Activated T-cell treated with anti-CD3 and anti-CD28 coated beads for 24 hours (primary cell): ENCODE measurements around the gene NEU4.

Source experiments
- DNase-seq: peaks from one replicate; pipeline ENCODE4 v3.0.0-alpha.2; 2020; ENCODE audit warnings: low read depth

NEU4 gene

DNA sequence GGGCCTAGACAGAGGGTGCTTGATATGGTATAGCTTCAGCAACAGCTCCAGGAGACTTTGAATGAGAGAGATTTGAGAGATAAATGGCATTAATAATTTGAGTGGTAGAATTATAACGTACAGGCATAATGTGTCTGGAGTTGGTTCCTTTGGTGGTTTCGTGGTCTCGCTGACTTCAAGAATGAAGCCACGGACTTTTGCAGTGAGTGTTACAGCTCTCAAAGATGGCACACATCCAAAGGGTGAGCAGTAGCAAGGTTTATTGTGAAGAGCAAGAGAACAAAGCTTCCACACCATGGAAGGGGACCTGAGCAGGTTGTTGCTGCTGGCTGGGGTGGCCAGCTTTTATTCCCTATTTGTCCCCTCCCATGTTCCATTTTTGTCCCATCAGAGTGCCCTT, 26.6 kb downstream of the NEU4 start:
- no peak for DNase-seq

DNA sequence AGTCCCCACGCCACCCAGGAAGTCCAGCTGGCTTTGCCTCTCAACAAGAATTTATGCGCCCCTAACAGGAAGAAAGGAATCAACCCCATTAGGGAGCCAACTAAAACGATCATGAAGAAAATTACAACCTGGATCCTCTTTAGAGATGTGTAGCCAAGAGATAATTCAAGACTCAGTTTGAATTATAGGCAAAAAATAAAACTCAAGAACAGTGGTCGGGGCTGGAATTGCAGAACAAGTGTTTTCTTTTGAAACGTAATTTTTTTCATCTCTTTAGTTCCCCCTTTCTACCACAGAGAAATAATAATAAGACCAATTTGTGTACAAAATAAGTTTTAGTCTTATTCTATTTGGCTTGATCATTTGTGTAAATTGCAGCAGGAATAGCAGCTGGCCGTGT, 27.3 kb downstream of the NEU4 start:
- DNase-seq: no peak

DNA sequence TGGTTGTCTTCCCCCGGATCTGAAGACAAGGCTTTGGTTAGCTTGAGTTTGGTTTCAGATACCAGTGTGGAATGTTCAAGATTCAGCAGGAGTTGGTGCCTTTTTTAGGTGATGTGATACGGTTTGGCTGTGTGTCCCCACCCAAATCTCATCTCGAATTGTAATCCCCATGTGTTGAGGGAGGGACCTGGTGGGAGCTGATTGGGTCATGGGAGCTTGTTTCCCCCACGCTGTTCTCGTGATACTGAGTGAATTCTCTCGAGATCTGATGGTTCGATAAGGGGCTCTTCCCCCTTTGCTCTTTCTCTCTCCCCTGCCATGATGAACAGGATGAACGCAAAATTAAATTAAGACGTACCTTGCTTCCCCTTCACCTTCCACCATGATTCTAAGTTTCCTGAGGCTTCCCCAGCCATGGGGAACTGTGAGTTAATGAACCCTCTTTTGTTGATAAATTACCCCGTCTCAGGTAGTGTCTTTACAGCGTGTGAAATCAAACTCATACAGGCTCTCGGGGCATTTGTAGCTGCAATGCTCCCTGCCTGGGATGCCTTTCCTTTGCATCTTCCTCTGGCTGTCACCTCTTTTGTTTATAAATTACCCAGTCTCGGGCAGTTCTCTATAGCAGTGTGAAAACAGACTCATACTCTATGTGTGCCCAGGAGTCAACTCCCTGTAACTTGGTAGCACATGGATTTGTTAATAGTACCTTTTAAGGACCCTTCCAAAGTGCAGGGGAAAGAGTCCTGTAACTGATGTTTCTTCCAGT, 28.4 kb downstream of the NEU4 start:
- no peak for DNase-seq

DNA sequence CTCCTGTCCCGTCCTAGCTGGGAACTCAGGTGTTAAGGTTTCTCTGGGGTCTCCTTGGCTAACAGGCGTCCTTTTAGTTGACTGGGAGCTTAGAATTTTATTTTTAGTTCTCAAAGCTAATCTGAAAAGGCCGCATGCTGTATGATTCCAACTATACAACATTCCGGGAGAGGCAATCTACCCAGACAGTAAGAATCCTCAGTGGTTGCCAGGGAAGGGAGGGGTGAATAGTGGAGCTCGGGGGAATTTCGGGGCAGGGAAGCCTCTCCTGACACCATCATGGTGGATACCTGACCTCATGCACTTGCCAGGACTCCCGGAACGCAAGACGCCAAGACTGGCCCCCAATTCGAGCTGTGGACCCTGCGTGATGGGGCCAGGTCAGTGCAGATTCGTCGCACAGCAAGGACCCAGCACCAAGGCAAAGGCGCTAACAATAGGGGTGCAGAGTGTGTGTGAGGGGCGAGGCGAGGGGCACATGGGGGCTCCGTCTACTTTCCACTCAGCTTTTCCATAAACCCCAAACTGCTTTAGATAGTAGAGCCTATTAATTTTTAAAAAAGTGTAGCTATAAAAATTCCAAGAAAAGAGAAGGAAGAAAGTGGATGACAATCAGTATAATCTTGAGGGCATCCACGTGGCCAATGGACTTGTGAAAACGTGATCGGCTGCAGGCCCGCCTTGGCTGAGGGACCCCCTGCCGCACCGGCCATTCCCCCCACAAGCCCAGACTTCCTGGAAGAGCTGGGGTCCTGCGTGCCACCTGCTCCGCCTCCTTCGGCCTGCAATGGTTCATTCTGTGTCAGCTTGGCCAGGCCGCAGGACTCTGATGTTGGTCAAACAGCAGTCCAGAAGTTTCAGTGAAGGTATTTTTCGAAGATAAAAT, 32.4 kb downstream of the NEU4 start:
- no peak for DNase-seq

DNA sequence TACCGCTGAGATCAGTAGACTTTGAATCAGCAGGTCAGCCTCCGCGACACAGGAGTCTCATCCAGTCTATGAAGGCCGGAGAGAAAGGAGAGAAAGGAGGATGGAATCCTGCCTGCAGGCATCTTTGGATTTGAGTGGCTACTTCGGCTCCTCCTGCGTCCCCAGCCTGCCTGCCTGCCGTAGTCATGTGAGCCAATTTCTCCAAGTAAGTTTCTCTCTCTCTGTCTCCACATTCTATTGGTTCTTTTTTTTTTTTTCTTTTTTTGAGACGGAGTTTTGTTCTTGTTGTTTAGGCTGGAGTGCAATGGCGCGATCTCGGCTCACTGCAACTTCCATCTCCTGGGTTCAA, 33.0 kb downstream of the NEU4 start:
- DNase-seq: no peak

DNA sequence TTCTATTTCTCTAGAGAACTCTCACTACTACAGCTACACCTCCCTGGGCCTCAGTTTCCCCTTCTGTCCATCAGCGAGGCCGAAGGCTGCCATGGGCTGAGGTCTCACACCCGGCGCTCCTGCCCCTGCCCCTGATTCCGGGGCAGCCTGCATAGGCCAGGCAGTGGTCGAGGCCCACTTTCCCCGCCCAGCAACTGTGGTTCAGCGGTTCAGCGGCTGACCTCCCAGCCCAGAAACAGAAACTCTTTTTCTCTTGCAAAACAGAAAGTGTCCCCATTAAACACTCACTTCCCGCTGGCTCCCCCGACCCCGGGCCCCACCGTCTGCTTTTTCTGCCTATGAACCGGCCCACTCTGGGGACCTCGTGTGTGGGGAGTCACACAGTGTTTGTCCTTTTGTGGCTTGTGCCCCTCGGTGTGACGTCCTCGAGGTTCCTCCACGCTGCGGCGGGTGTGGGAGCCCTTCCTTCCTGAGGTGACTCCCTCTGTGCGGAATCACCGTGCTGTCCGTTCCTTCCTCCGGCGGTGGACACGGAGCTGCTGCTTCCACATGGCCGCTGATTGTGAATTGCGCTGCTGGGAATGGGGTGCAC, 33.7 kb downstream of the NEU4 start:
- peak; percentile 29 for DNase-seq

DNA sequence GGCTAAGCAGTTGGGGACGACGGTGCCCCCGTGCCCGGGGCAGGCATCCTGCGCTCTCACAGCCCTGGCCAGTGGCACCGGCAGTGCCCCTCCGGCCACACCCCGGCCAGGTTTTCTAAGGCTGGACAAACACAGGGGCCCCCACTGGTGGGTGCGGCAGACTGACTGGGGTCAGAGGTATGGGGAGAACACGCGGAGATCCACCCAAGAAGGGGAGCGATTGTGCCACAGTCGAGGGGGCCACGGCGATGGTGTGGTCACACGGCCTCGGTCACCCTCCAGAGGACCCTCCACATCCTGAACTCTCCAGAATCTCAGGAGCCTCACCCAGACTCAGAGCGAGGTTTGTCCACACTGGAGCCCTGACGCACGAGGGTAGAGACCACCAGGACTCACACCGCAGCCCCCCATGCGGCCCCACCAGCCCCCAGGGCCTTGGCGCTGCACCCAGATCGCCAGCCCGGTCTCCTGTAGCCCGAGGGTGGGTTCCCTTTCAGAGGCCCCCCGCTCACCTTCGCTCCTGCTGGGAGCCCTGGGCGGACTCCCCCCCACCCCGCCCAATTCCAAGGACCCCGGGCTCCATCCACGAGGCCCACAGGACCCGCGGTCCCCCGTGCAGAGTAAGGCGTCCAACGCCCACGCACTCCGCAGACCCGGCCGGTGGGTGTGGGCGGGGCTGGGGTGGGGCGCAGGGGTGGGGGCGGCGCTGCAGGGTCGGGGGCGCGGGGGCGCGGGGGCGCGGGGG, 34.5 kb downstream of the NEU4 start:
- DNase-seq: no peak

DNA sequence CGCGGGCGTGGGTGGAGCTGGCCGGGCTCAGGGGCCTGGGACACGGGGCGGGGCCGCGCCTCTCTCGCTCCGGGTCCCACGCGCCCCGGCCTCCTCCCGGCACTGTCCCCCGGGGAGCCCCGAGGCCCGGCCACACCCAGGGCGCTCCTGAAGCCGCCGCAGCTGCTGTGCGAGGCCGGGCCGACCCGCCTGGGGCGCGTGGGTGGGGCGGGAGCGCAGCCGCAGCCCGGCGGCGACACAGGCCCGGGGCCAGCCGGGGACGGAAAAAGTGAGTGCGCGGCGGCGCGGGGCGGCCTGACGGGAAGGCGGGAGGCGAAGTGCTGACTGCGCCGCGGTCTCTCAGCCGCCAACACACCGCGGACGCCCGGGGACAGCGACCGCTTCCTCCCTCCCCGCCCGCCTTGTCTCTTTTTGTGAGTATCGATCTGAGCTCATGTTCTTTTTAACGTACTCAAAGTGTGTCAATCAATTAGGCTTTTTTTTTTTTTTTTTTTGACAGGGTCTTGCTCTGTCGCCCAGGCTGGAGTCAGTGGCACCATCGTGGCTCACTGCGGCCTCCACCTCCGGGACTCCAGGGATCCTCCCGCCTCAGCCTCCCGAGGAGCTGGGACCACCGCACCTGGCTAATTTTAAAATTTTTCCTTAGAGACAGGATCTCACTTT, 35.2 kb downstream of the NEU4 start:
- DNase-seq: peak; percentile 75

DNA sequence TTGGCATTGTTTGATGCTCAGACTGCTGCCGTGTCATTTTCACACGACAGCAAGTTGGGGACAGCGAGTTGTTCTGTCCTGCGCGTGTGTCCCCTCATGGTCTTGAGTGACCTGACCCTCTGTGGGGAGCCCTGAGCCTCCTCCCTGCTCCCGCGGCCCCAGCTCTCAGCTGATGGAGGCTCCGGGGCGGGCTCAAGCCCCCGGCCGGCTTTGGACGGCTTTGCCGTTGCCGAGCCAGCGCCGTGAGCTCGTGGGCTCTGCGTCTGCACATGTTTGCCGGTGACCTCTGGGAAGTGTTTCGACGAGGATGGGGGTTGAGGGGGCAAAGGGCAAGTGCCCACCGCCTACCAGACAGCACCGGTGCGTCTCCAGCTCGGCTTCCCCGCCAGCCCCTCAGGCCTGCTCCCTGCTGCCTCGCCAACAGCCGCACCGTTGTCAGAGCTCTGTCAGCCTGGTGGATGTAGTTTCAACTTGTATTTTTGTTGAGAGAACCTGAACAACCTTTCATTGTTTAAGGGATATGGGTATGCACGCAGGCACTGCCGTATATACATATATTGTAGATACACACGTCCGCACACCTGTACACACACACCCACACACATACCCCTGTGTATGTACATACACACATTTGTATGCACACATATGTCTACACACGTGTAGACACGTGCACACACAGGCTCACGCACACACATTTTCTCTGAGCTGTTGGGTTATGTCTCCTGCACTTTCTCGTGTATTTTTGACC, 36.0 kb downstream of the NEU4 start:
- no peak for DNase-seq

DNA sequence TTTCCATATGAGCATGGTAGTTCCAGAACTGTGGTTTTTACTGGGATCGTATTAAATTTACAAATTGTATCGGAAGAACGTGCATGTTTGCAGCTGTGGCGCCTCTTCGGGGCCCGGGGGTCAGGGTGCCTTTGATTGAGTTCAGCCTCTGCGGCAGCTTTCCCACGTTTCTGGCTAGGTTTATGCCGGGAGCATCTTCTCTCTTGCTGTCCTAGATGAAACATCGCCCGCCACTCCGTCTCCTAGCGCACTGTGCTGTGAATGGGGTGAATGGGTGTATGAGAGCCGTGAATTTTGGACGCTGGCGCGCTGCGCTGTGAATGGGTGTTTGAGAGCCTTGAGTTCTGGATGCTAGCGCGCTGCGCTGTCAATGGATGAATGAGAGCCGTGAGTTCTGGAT, 37.4 kb downstream of the NEU4 start:
- no peak for DNase-seq

DNA sequence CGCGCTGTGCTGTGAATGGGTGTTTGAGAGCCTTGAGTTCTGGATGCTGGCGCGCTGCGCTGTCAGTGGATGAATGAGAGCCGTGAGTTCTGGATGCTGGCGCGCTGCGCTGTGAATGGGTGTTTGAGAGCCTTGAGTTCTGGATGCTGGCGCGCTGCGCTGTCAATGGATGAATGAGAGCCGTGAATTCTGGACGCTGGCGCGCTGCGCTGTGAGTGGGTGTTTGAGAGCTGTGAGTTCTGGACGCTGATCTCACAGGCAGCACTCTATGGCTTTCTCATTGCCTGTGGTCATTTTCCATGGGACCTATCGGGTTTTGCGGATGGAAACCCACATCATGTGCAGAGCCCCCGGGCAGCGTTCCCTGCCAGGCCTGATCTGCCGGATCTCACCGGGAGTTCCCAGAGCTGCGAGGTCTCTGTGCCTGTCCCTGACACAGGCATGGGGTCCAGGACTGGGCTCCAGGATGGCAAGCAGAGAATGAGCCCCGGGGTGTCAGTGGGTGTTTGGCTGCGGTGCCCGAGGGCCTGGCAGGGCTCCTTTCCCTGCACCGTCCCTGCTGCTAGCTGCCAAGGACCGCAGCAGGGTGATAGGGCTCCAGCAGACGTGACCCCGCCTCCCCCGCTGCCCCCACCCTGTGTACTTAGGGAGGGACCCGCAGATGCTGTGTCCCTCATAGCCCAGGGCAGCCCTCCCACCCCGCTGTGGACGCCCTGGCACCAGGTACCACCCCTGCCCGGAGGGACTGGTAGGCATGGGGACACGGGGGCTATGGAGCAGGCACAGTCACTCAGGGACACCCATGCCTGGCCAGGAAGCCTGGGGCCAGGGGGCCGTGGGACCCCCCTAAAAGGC, 40.0 kb downstream of the NEU4 start:
- no peak for DNase-seq

DNA sequence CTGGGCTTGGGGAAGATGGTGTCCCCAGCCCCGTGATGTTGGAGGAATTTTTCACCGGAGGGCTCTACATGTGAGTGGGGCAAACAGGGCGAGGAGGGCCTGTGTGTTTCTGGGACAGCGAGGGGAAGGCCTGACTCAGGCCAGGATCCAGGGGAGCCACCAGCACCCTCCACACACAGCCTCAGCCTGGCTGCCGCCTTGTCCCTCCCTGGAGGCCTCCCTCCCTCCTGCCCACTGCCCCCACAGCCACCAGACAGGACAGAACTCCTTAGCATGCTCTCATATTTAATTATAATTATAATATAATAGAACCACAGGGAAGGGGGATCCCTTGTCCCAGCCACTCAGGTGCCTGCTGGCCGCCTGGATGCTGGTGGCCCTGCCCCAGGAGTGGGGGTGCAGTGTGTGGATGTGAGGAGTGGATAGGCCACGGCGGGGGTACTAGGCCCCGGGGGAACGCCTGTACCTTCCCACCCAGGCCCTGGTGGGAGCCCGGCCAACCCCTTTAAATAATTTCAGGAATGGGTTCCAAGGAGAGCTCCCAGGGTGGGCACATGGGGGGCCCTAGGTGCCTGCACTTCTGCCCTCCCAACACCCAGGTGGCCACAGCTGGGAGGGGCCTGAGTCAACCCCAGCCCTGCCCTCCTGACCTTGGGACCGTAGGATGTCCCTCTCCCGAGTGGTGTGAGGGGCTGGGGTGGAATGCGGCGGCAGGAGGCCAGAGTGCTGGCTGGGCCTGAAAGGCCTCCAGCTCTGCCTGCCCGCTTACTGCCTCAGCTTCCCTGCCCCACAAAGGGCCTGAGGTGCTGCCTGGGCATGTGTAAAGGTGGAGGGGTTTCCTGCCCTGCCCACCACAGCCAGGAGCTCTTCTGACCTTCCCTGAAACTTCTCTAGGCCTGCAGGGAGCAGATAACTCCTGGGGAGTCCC, 40.9 kb downstream of the NEU4 start:
- DNase-seq: no peak

DNA sequence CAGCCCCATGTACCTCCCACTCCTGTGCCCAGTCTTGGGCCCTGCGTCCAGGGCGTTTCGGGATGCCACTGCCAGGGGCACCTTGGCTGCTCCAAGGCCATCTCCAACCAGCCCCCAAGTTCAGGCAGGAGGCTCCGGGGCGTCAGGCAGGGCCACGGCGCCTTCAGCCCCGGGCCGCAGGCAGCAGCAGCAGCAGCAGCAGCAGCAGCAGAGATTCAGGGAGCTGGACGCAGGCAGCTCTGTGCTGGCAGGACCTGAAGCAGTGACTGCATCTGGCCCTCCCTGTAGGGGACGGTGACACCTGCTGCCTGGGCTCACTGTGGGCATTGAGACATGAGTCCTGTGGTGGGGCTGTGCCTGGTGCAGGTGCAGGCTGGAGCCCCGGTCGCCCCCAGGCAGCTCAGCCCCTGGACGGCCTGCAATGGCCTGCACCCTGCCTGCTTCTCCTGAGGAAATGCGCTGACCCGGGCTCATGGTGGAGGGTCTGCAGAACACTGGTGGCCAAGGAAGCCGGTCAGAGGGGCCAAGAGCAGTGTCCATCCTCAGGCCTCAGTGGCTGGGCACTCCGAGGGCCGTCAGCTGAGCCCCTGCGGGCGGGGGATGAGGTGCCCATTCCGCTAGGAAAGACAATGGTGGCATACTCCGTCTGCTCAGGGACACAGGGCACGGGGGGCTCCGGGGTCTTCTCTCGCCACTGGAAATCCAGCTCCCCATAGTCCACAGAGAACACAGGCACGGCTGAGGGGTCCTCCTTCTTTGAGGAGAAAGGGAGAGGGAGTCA, 41.7 kb downstream of the NEU4 start:
- DNase-seq: no peak

DNA sequence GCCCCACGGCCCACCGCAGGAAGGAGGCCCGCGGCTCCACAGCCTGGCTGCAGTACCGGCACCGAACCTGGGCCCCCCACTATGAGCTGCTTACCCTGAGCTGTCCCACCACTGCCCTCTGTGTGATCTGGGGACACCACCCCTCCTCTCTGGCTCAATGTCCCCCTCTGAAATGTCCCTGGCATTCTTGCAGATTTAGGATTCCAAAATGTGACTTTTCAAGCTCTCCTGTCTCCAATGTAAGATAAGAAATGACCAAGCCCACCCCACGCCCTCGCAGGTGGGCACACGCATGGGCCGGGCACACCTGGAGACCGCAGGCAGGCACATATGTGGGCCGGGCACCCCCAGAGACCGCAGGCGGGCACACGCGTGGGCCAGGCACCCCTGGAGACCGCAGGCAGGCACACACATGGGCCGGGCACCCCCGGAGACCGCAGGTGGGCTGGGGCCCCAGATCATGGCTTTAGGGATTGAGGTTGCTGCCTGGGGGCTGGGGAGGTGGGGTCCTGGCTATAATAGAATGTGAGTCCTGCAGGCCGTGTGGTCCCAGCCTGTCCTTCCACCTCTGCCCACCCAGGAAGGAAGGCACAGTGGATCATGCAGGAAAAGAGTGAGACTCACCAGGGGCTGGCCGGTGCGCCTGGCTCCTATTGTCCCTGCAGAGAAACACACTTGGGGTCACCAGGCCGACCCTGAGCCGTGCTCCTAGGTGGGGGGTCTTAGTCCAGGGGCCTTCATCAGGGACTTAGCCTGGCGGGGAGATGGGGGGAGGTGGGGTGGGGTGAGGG, 42.5 kb downstream of the NEU4 start:
- no peak for DNase-seq

DNA sequence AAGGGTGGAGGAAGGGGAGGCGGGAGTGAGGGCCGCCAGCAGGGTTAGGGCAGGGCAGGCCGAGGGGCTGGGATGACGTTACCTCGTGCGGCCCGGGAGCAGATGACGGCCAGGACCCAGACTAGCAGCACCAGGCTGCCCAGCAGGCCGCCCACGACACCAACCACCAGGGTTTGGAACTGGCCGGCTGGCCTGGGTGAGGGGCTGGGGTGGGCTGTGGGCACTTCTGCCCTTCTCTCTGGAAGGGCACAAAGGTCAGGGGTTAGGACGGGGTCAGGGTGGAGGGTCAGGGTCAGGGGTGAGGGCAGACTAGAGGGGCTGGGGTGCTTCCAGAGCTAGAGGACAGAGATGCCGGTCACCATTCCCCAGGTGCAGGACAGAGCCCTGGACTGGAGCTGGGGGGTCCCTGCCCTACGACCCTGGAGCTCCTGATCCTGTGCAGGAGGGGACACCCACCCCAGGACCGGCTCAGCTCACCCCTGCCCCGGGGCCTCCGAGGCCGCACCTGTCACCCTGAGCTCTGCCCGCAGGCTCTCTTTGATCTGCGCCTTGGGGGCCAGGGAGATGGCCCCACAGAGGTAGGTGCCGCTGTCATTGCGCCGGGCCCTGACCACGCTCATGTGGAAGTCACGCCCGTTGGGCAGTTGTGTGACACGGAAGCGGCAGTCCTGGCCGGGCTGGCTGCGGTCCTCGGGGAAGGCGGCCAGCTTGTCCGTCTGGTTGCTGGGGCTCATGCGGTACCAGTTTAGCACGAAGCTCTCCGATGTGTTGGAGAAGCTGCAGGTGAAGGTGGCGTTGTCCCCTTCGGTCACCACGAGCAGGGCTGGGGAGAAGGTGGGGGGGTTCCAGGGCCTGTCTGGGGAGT, 43.4 kb downstream of the NEU4 start:
- no peak for DNase-seq

DNA sequence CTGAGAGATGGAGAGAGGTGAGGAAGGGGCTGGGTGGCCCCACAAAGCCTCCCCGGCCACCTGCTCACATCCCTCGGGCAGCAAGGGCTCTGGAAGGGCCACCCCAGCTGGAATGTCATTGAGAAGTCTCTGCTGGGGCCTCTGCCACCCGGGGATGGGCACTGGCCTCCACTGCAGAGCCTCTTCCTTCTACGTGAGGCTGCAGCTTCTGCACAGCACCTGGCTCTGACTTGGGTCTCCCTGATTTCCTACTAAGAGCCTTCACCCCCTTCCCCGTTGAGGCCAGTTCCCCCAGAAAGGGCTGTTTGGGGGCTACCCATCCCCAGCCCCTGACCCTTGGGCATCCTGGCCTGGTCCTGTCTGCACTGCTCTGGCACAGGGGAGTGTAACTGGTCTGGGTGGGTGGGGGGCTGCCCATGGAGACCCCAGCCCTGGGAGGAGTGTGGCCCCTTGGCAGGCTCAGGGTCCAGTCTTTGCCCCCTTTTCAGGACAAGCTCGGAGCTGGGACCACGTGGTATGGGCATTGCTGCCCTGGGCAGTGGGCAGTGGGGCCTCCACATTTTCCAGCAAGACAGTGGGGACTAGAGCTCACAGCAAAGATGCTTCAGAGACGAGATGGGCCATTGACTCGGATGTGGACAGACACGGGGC, 44.1 kb downstream of the NEU4 start:
- DNase-seq: no peak
